H1 (cell line): ENCODE measurements around the gene IL21R. TPM values are rescaled to one million over a fixed set of nuclear protein-coding genes. Genes with fewer than 3 reads are reported as not detected.

Experiments used
- CTCF ChIA-PET: fragments of 300-600 bp; sonication (Branson Sonifier 250); formaldehyde crosslinking; loops from one replicate; lab custom pipeline; 2021; ENCODE audit not compliant: partially characterized antibody; lab: Charles Lee
- POLR2A ChIA-PET: fragments of 300-600 bp; sonication (Branson Sonifier 250); formaldehyde crosslinking; loops from one replicate; lab custom pipeline; 2021; ENCODE audit warnings: inconsistent platforms; ENCODE audit not compliant: partially characterized antibody; lab: Charles Lee
- DNase-seq, 2 experiments: peaks; one replicate each; pipeline versions ENCODE4 v3.0.0 to v3.0.0-alpha.2; 2010 to 2022; ENCODE audit warnings: low spot score in 2 of 2, low read depth in 1 of 2, mixed read lengths in 1 of 2
- FAIRE-seq: peaks from 2 replicates; lab custom pipeline; 2011; peaks lifted over from hg19 to GRCh38; lab: Jason Lieb, UNC
- H2AFZ ChIP-seq: 2 replicates; pipeline ENCODE4 v1.8.1; 2012; ENCODE audit warnings: low read length, inconsistent platforms
- H2AK5ac ChIP-seq: 2 replicates; pipeline ENCODE4 v1.6.1; 2013; ENCODE audit warnings: low read depth, low read length
- H2BK120ac ChIP-seq: replicated peaks from 2 replicates; pipeline ENCODE3; 2013; ENCODE audit warnings: low read depth, low read length, inconsistent platforms
- H2BK12ac ChIP-seq: 2 replicates; pipeline ENCODE4 v1.6.1; 2013; ENCODE audit warnings: low read depth, low read length
- H2BK15ac ChIP-seq: 2 replicates; pipeline ENCODE4 v1.6.1; 2013; ENCODE audit warnings: low read length
- H2BK20ac ChIP-seq: 2 replicates; pipeline ENCODE4 v1.6.1; 2013; ENCODE audit warnings: low read length
- H2BK5ac ChIP-seq: 2 replicates; pipeline ENCODE4 v1.6.1; 2013; ENCODE audit warnings: low read depth, low read length
- H3K14ac ChIP-seq: 2 replicates; pipeline ENCODE4 v1.6.1; 2013; ENCODE audit warnings: inconsistent platforms; ENCODE audit not compliant: insufficient read length
- H3K18ac ChIP-seq: 2 replicates; pipeline ENCODE4 v1.6.1; 2013; ENCODE audit warnings: low read length; ENCODE audit errors: extremely low read depth
- H3K23ac ChIP-seq: 2 replicates; pipeline ENCODE4 v1.6.1; 2013; ENCODE audit warnings: inconsistent platforms; ENCODE audit not compliant: insufficient read length
- H3K23me2 ChIP-seq: 2 replicates; pipeline ENCODE4 v1.6.1; 2013; ENCODE audit warnings: low read depth, low read length
- H3K27ac ChIP-seq: 2 replicates; pipeline ENCODE4 v1.6.1; 2011; ENCODE audit warnings: low read depth, low read length, inconsistent platforms
- H3K27me3 ChIP-seq, 4 experiments: replicated peaks in 1 of 4; 1 replicate in 1 of 4; 2 replicates in 3 of 4; pipeline versions ENCODE4 v1.6.1 to v1.8.1; 2011 to 2013; ENCODE audit warnings: low read length in 3 of 4, mild to moderate bottlenecking in 3 of 4, inconsistent platforms in 2 of 4, mixed read lengths in 2 of 4, moderate library complexity in 1 of 4; ENCODE audit not compliant: control insufficient read depth in 3 of 4, insufficient read depth in 3 of 4; ENCODE audit errors: extremely low read depth in 1 of 4
- H3K36me3 ChIP-seq, 4 experiments: 2 replicates each; pipeline versions ENCODE4 v1.6.1 to v1.8.1; 2011 to 2013; ENCODE audit warnings: mild to moderate bottlenecking in 4 of 4, low read length in 3 of 4, moderate library complexity in 2 of 4, control low read depth in 1 of 4, inconsistent platforms in 1 of 4; ENCODE audit not compliant: insufficient read depth in 4 of 4, control insufficient read depth in 2 of 4
- H3K4ac ChIP-seq: replicated peaks from 2 replicates; pipeline ENCODE3; 2013; ENCODE audit warnings: low read length, low read depth, mixed read lengths, inconsistent platforms; ENCODE audit not compliant: insufficient read length
- H3K4me1 ChIP-seq, 4 experiments: replicated peaks in 1 of 4; 1 replicate in 1 of 4; 2 replicates in 3 of 4; pipeline versions ENCODE4 v1.6.1 to v1.8.1; 2011 to 2013; ENCODE audit warnings: low read length in 3 of 4, inconsistent platforms in 2 of 4, mixed read lengths in 1 of 4; ENCODE audit not compliant: insufficient read depth in 4 of 4, control insufficient read depth in 3 of 4
- H3K4me2 ChIP-seq, 2 experiments: 2 replicates each; pipeline versions ENCODE4 v1.6.1 to v1.8.1; 2011 to 2013; ENCODE audit warnings: low read depth in 2 of 2, low read length in 2 of 2, control low read depth in 1 of 2, inconsistent platforms in 1 of 2, mild to moderate bottlenecking in 1 of 2; ENCODE audit not compliant: insufficient read depth in 1 of 2
- H3K4me3 ChIP-seq, 4 experiments: fragments of 200-600, 300-600 bp in 1 of 4; sonication (generic), shearing (Covaris generic), sonication (Bioruptor Twin) in 1 of 4; 2 replicates each; pipeline versions ENCODE4 v1.5.1 to v1.8.1; 2011 to 2016; ENCODE audit warnings: low read length in 4 of 4, low read depth in 3 of 4, control low read depth in 2 of 4, inconsistent platforms in 2 of 4, mild to moderate bottlenecking in 2 of 4, mixed read lengths in 1 of 4, moderate library complexity in 1 of 4; ENCODE audit not compliant: insufficient read depth in 2 of 4; ENCODE audit errors: extremely low read depth in 1 of 4
- H3K56ac ChIP-seq: replicated peaks from 2 replicates; pipeline ENCODE3; 2013; ENCODE audit warnings: low read depth, mild to moderate bottlenecking, mixed read lengths, low read length, inconsistent platforms; ENCODE audit not compliant: insufficient read length
- H3K79me1 ChIP-seq: 2 replicates; pipeline ENCODE4 v1.6.1; 2013; ENCODE audit warnings: low read depth, low read length, control low read depth
- H3K79me2 ChIP-seq, 2 experiments: 2 replicates each; pipeline versions ENCODE4 v1.6.1 to v1.8.1; 2012 to 2013; ENCODE audit warnings: low read length in 2 of 2, mild to moderate bottlenecking in 2 of 2, inconsistent platforms in 1 of 2; ENCODE audit not compliant: insufficient read depth in 2 of 2, control insufficient read depth in 1 of 2
- H3K9ac ChIP-seq, 4 experiments: replicated peaks in 1 of 4; 1 replicate in 1 of 4; 2 replicates in 3 of 4; pipeline versions ENCODE4 v1.6.1 to v1.8.1; 2011 to 2013; ENCODE audit warnings: low read depth in 3 of 4, low read length in 3 of 4, control low read depth in 2 of 4, mild to moderate bottlenecking in 2 of 4, moderate library complexity in 2 of 4, inconsistent platforms in 1 of 4; ENCODE audit errors: extremely low read depth in 1 of 4
- H3K9me3 ChIP-seq, 2 experiments: 2 replicates each; pipeline versions ENCODE4 v1.6.1 to v1.8.1; 2012 to 2013; ENCODE audit warnings: mild to moderate bottlenecking in 2 of 2, moderate library complexity in 2 of 2, control low read depth in 1 of 2, inconsistent platforms in 1 of 2, low read depth in 1 of 2, low read length in 1 of 2, mixed read lengths in 1 of 2; ENCODE audit not compliant: insufficient read depth in 2 of 2
- H4K20me1 ChIP-seq, 2 experiments: replicated peaks in 1 of 2; 2 replicates each; pipeline versions ENCODE3 to v1.8.1; 2011 to 2013; ENCODE audit warnings: inconsistent platforms in 2 of 2, low read length in 2 of 2, mild to moderate bottlenecking in 1 of 2; ENCODE audit not compliant: insufficient read depth in 2 of 2, control insufficient read depth in 1 of 2
- H4K5ac ChIP-seq: 2 replicates; pipeline ENCODE4 v1.6.1; 2013; ENCODE audit warnings: low read length, low read depth, mixed read lengths, inconsistent platforms; ENCODE audit not compliant: insufficient read length
- H4K8ac ChIP-seq: 2 replicates; pipeline ENCODE4 v1.8.0; 2013; ENCODE audit warnings: mild to moderate bottlenecking, moderate library complexity, low read length, inconsistent platforms; ENCODE audit not compliant: insufficient read depth; ENCODE audit errors: extremely low read depth
- H4K91ac ChIP-seq: replicated peaks from 2 replicates; pipeline ENCODE3; 2013; ENCODE audit warnings: low read length, mixed read lengths, inconsistent platforms; ENCODE audit not compliant: insufficient read length
- KDM1A ChIP-seq: fragments of 200-600, 300-600 bp; sonication (generic); IDR thresholded peaks from 2 replicates; pipeline ENCODE4 v1.7.1; 2016; ENCODE audit warnings: mild to moderate bottlenecking, low read length, borderline replicate concordance
- TCF12 ChIP-seq: IDR thresholded peaks from 2 replicates; pipeline ENCODE4 v1.6.1; 2011; ENCODE audit warnings: low read depth, mild to moderate bottlenecking, low read length
- WGBS, 2 experiments: shearing (Covaris generic) in 1 of 2; methylation state at CpG; one replicate each; pipeline versions ENCODE4 v1.1.6 to v1.1.7; 2013 to 2015; ENCODE audit warnings: low lambda C conversion rate in 2 of 2, mixed read lengths in 2 of 2, inconsistent platforms in 1 of 2, low coverage in 1 of 2, missing lambda C conversion rate in 1 of 2; ENCODE audit not compliant: insufficient replicate concordance in 2 of 2, insufficient coverage in 1 of 2, insufficient read length in 1 of 2; ENCODE audit errors: extremely low coverage in 1 of 2, missing lambda C conversion rate in 1 of 2; 5-methylcytosine and 5-hydroxymethylcytosine counted together
- polyA plus RNA-seq, 7 experiments: library from polyadenylated mRNA; depleted of rRNA in 3 of 7; stranded (reverse) in 5 of 7; unstranded in 2 of 7; fragments of >200 nt in 5 of 7; fragments of 200-250 nt in 2 of 7; gene quantifications; 1 replicate in 5 of 7; 2 replicates in 1 of 7; 4 replicates in 1 of 7; pipeline versions ENCODE4 v1.2.1 to v1.2.3, GENCODE V29; 2011 to 2013; ENCODE audit warnings: missing spikeins in 2 of 7, mixed read lengths in 2 of 7
- total RNA-seq: library from RNA; stranded (reverse); fragmentation: NEBNext Ultra II Directional; extraction: Animal tissue kit (Norgen Biotek cat#: 25700); gene quantifications from 2 replicates; pipeline ENCODE4 v1.2.1, GENCODE V29; 2021

The IL21R gene
- total and polyA plus RNA-seq, 2 of the 8 experiments (the other 6 are each of a cell fraction or from before 2014, with no cell fraction given), result 0.34 to 0.70 TPM

DNA sequence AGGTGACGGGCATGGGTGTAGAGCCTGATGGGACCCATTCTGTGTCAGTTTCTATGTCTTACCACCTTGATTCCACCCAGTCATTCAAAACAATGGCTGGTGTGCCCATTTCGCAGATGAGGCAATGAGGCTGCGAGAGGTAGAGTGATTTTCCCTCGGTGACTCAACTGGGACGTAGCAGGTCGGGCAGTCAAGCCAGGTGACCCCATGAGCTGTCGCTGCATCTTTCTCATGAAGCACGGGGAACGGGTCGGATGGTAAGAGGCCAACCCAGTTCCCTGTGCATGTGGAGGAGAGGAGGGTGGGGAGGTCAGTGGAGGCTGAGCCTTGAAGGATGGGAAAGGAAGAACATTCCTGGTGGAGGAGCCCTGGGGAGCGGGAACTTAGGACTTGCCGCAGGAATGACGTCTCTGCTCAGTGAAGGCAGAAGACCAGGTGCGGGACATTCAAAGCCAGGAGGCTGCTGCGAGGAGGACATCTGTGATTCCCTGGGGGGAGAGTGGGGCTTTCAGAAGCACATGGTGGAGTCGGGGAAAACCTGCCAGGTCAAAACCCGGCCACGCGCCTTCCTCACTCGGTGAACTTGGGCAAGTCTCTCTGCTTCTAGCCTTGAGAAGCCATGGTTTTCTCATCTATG, 1.1 kb downstream of the IL21R start:
- Histone ChIP-seq H2BK120ac (no peak overlapping the region), H3K23me2 (no peaks in the 10 kb centered on the region), H3K56ac (no peak overlapping the region), H3K23ac (no peak overlapping the region), H2BK20ac (no peak overlapping the region), H2AK5ac (peak overlapping the region; percentile 59; the same call in 1 of the 2 replicates), H3K18ac (no peak overlapping the region), H3K4me2 (no peak overlapping the region), H4K8ac (no peak overlapping the region), H3K36me3 (no peaks in the 10 kb centered on the region), H2AFZ (no peak overlapping the region), H3K4ac (no peak overlapping the region), H3K4me3 (no peak overlapping the region), H3K9ac (no peak overlapping the region), H4K5ac (no peak overlapping the region), H3K9me3 (no peaks in the 10 kb centered on the region), H3K27ac (no peak overlapping the region), H2BK5ac (no peak overlapping the region), H3K4me1 (peaks cover 0 to 6% (median 4%) of the 10 kb centered on the region in 4 experiments; a peak in 3 of 7 replicates), H3K79me2 (no peaks in the 10 kb centered on the region), H3K14ac (no peak overlapping the region), H2BK15ac (no peak overlapping the region), H4K20me1 (no peaks in the 10 kb centered on the region), H4K91ac (no peak overlapping the region), H2BK12ac (no peak overlapping the region; the same call in 1 of the 2 replicates), H3K79me1 (no peaks in the 10 kb centered on the region), H3K27me3 (no peaks in the 10 kb centered on the region; a peak in 1 of 7 replicates)
- ChIA-PET POLR2A (no interaction called here), CTCF (interaction anchor here (0.9 to 1.4 kb wide), 3 partner anchors 37 to 142 kb away, joined by 3 to 4 read pairs (median 3); no protein-coding TSS in a partner anchor)
- TF ChIP-seq KDM1A (peak; percentile 53; the same call in 1 of the 2 replicates), TCF12 (no peak)
- no peak for FAIRE-seq
- no peak for DNase-seq
- WGBS, 2 experiments, result 91% methylated on average over 20 of the region's 20 CpGs; no CpG with 5 or more reads in 1 of the 2 experiments
